Liver (tissue), 9 donors: ENCODE measurements around the gene VSIR. TPM values are rescaled to one million over a fixed set of nuclear protein-coding genes. Genes with fewer than 3 reads are reported as not detected.

Experiments
- DNase-seq: peaks from one replicate; pipeline ENCODE4 v3.0.0-alpha.2; 2017; ENCODE audit warnings: low spot score
- H3K27ac ChIP-seq, 2 donors: one replicate each; pipeline ENCODE4 v1.7.0; 2013; ENCODE audit warnings: inconsistent platforms in 2 of 2, low read length in 2 of 2, control low read depth in 1 of 2, low read depth in 1 of 2, mild to moderate bottlenecking in 1 of 2
- H3K27me3 ChIP-seq, 4 donors: one replicate each; pipeline versions ENCODE4 v1.6.1 to v1.7.0; 2013; ENCODE audit warnings: low read length in 3 of 4, inconsistent platforms in 1 of 4, mild to moderate bottlenecking in 1 of 4, moderate library complexity in 1 of 4; ENCODE audit not compliant: control insufficient read depth in 4 of 4, insufficient read depth in 4 of 4
- H3K36me3 ChIP-seq, 4 donors: one replicate each; pipeline versions ENCODE4 v1.6.1 to v1.7.0; 2013; ENCODE audit warnings: low read length in 3 of 4, mild to moderate bottlenecking in 3 of 4, low read depth in 1 of 4, moderate library complexity in 1 of 4; ENCODE audit not compliant: control insufficient read depth in 4 of 4, insufficient read depth in 3 of 4
- H3K4me1 ChIP-seq, 4 donors: one replicate each; pipeline versions ENCODE4 v1.6.1 to v1.7.0; 2013; ENCODE audit warnings: low read length in 3 of 4, mild to moderate bottlenecking in 3 of 4, moderate library complexity in 1 of 4; ENCODE audit not compliant: control insufficient read depth in 4 of 4, insufficient read depth in 4 of 4
- H3K4me3 ChIP-seq, 3 donors: one replicate each; pipeline versions ENCODE4 v1.6.1 to v1.7.0; 2013; ENCODE audit warnings: low read length in 3 of 3, control low read depth in 1 of 3, low read depth in 1 of 3, mild to moderate bottlenecking in 1 of 3
- H3K9ac ChIP-seq, 2 donors: one replicate each; pipeline ENCODE4 v1.7.0; 2013; ENCODE audit warnings: low read length in 2 of 2, mild to moderate bottlenecking in 2 of 2, moderate library complexity in 2 of 2, control low read depth in 1 of 2, low read depth in 1 of 2
- H3K9me3 ChIP-seq, 4 donors: one replicate each; pipeline versions ENCODE4 v1.6.1 to v1.7.0; 2013; ENCODE audit warnings: low read length in 3 of 4; ENCODE audit not compliant: control insufficient read depth in 4 of 4
- FOXA1 ChIP-seq: IDR thresholded peaks from 2 replicates; pipeline ENCODE4 v1.6.1; 2016; ENCODE audit warnings: antibody characterized with exemption
- FOXA2 ChIP-seq: IDR thresholded peaks from 2 replicates; pipeline ENCODE4 v1.6.1; 2016; ENCODE audit warnings: antibody characterized with exemption
- HNF4G ChIP-seq: IDR thresholded peaks from 2 replicates; pipeline ENCODE4 v1.6.1; 2016; ENCODE audit warnings: antibody characterized with exemption
- JUND ChIP-seq, 2 donors: IDR thresholded peaks; 2 replicates each; pipeline ENCODE4 v1.6.1; 2016; ENCODE audit warnings: antibody characterized with exemption in 2 of 2
- RAD21 ChIP-seq, 2 donors: IDR thresholded peaks; 2 replicates each; pipeline ENCODE4 v1.6.1; 2016; ENCODE audit warnings: antibody characterized with exemption in 2 of 2, mild to moderate bottlenecking in 2 of 2
- RXRA ChIP-seq, 2 donors: IDR thresholded peaks; 2 replicates each; pipeline ENCODE4 v1.6.1; 2017 to 2018; ENCODE audit warnings: antibody characterized with exemption in 2 of 2, mild to moderate bottlenecking in 1 of 2
- SP1 ChIP-seq: IDR thresholded peaks from 2 replicates; pipeline ENCODE4 v1.6.1; 2018; ENCODE audit warnings: antibody characterized with exemption, mild to moderate bottlenecking
- YY1 ChIP-seq: IDR thresholded peaks from 2 replicates; pipeline ENCODE4 v1.6.1; 2016; ENCODE audit warnings: antibody characterized with exemption, mild to moderate bottlenecking
- WGBS: extraction: QIAGEN DNeasy Blood & Tissue Kit; methylation state at CpG from one replicate; pipeline ENCODE4 v1.1.7; 2013; 5-methylcytosine and 5-hydroxymethylcytosine counted together
- polyA plus RNA-seq, 2 donors: library from polyadenylated mRNA; stranded (reverse) in 1 of 2; unstranded in 1 of 2; fragments of 200-250 nt in 1 of 2; fragments of >200 nt in 1 of 2; fragmentation: Nextera tagmentation in 1 of 2; extraction: Ambion mirVana in 1 of 2; gene quantifications; one replicate each; pipeline versions ENCODE4 v1.2.1 to v1.2.3, GENCODE V29; 2013 to 2015
- total RNA-seq, 2 donors: library from RNA; depleted of rRNA; stranded (reverse); fragments of >200 nt; gene quantifications; one replicate each; pipeline ENCODE4 v1.2.3, GENCODE V29; 2014
- TF ChIP-seq, protein P1 (sequence below): IDR thresholded peaks from 2 replicates; pipeline ENCODE4 v1.6.1; 2016; ENCODE audit warnings: antibody characterized with exemption, mild to moderate bottlenecking
- TF ChIP-seq, protein P2 (sequence below): fragments of 150-350 bp; IDR thresholded peaks from 2 replicates; pipeline ENCODE4 v1.5.1; 2017; ENCODE audit warnings: improper control_type of control experiment, low read depth, low read length; ENCODE audit not compliant: missing input control
- TF ChIP-seq, protein P3 (sequence below): IDR thresholded peaks from 2 replicates; pipeline ENCODE4 v1.6.1; 2016; ENCODE audit warnings: antibody characterized with exemption
- TF ChIP-seq, protein P4 (sequence below): IDR thresholded peaks from 2 replicates; pipeline ENCODE4 v1.6.1; 2016; ENCODE audit warnings: antibody characterized with exemption
- TF ChIP-seq, protein P5 (sequence below): IDR thresholded peaks from 2 replicates; pipeline ENCODE4 v1.6.1; 2016; ENCODE audit warnings: antibody characterized with exemption
- donor health status: healthy.
- donor health status: healthy.
- donor health status: healthy.
- donor health status: healthy.
- donor health status: healthy.

VSIR gene
- total and polyA plus RNA-seq, 4 donors: 7.2 to 12.2 (median 10.8) TPM

DNA sequence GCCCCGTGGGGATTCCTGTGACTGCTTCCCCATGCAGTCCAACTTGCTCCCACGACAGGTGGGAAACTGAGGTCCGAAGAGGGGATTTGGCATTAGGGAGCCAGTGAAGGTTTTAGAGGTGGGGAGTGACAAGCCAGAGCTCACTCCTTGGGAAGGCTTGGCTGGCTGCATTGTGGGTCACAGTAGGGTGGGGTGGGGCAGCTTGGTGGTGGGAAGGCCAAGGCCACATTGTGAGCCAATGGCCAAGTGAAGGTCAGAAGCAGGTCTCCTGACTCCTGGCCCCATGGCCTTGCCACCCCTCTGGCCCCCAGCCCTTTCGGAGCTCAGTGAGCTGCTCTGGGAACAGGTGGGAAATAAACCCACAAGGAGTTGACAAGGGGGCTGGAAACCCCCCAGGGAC, 56.3 kb downstream of the VSIR start:
- WGBS: 93% methylated on average over 4 of the region's 4 CpGs
- no peaks in the 10 kb centered on the region for H3K9me3 ChIP-seq
- no peak overlapping the region for H3K9ac ChIP-seq
- no peaks in the 10 kb centered on the region for H3K36me3 ChIP-seq
- H3K4me3 ChIP-seq: no peak overlapping the region
- peaks cover 0 to 2% (median 0%) of the 10 kb centered on the region in 4 donors for H3K4me1 ChIP-seq
- H3K27ac ChIP-seq: no peak overlapping the region
- H3K27me3 ChIP-seq: no peaks in the 10 kb centered on the region
- TF ChIP-seq FOXA1: no peak
- no peak for TF ChIP-seq RXRA (IDR thresholded peaks at IDR 0.05)
- TF ChIP-seq, protein P1, sequence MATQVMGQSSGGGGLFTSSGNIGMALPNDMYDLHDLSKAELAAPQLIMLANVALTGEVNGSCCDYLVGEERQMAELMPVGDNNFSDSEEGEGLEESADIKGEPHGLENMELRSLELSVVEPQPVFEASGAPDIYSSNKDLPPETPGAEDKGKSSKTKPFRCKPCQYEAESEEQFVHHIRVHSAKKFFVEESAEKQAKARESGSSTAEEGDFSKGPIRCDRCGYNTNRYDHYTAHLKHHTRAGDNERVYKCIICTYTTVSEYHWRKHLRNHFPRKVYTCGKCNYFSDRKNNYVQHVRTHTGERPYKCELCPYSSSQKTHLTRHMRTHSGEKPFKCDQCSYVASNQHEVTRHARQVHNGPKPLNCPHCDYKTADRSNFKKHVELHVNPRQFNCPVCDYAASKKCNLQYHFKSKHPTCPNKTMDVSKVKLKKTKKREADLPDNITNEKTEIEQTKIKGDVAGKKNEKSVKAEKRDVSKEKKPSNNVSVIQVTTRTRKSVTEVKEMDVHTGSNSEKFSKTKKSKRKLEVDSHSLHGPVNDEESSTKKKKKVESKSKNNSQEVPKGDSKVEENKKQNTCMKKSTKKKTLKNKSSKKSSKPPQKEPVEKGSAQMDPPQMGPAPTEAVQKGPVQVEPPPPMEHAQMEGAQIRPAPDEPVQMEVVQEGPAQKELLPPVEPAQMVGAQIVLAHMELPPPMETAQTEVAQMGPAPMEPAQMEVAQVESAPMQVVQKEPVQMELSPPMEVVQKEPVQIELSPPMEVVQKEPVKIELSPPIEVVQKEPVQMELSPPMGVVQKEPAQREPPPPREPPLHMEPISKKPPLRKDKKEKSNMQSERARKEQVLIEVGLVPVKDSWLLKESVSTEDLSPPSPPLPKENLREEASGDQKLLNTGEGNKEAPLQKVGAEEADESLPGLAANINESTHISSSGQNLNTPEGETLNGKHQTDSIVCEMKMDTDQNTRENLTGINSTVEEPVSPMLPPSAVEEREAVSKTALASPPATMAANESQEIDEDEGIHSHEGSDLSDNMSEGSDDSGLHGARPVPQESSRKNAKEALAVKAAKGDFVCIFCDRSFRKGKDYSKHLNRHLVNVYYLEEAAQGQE: no peak
- TF ChIP-seq RAD21 (IDR thresholded peaks at IDR 0.05): no peak
- no peak for TF ChIP-seq SP1
- no peak for TF ChIP-seq YY1
- TF ChIP-seq HNF4G: no peak
- TF ChIP-seq, protein P2, sequence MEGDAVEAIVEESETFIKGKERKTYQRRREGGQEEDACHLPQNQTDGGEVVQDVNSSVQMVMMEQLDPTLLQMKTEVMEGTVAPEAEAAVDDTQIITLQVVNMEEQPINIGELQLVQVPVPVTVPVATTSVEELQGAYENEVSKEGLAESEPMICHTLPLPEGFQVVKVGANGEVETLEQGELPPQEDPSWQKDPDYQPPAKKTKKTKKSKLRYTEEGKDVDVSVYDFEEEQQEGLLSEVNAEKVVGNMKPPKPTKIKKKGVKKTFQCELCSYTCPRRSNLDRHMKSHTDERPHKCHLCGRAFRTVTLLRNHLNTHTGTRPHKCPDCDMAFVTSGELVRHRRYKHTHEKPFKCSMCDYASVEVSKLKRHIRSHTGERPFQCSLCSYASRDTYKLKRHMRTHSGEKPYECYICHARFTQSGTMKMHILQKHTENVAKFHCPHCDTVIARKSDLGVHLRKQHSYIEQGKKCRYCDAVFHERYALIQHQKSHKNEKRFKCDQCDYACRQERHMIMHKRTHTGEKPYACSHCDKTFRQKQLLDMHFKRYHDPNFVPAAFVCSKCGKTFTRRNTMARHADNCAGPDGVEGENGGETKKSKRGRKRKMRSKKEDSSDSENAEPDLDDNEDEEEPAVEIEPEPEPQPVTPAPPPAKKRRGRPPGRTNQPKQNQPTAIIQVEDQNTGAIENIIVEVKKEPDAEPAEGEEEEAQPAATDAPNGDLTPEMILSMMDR: no peak
- TF ChIP-seq, protein P3, sequence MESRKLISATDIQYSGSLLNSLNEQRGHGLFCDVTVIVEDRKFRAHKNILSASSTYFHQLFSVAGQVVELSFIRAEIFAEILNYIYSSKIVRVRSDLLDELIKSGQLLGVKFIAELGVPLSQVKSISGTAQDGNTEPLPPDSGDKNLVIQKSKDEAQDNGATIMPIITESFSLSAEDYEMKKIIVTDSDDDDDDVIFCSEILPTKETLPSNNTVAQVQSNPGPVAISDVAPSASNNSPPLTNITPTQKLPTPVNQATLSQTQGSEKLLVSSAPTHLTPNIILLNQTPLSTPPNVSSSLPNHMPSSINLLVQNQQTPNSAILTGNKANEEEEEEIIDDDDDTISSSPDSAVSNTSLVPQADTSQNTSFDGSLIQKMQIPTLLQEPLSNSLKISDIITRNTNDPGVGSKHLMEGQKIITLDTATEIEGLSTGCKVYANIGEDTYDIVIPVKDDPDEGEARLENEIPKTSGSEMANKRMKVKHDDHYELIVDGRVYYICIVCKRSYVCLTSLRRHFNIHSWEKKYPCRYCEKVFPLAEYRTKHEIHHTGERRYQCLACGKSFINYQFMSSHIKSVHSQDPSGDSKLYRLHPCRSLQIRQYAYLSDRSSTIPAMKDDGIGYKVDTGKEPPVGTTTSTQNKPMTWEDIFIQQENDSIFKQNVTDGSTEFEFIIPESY: no peak
- TF ChIP-seq JUND (IDR thresholded peaks at IDR 0.05): no peak
- TF ChIP-seq, protein P4, sequence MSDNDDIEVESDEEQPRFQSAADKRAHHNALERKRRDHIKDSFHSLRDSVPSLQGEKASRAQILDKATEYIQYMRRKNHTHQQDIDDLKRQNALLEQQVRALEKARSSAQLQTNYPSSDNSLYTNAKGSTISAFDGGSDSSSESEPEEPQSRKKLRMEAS: no peak
- no peak for DNase-seq

DNA sequence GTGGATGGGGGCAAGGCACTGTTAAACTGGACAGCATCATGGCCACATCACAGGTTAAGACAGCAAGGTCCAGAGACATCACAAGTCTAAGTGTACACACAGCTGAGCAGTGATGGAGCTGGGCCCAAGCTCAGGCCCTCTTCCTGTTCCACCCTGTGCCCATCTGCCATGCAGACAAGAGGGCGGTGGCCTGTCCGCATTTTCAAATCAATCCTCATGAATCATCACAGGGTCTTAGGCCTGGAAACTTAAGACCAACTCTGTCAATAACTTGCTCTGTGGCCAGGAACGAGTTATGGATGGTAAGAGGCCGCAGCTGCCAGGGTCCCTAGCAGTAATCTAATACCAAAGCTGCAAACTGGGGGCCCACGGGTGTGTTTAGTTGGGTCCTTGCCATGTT, 56.9 kb downstream of the VSIR start:
- no peak overlapping the region for H3K9ac ChIP-seq

More for the DNA sequence above, 56.9 kb downstream of the VSIR start:
- H3K36me3 ChIP-seq: no peaks in the 10 kb centered on the region
- DNase-seq: no peak
- H3K27ac ChIP-seq: no peak overlapping the region
- 95% methylated on average over 5 of the region's 5 CpGs for WGBS
- H3K9me3 ChIP-seq: no peaks in the 10 kb centered on the region
- no peak for TF ChIP-seq FOXA2
- TF ChIP-seq SP1: no peak
- TF ChIP-seq, protein P5, sequence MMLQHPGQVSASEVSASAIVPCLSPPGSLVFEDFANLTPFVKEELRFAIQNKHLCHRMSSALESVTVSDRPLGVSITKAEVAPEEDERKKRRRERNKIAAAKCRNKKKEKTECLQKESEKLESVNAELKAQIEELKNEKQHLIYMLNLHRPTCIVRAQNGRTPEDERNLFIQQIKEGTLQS: no peak
- TF ChIP-seq JUND (IDR thresholded peaks at IDR 0.05): no peak
- no peak for TF ChIP-seq RXRA (IDR thresholded peaks at IDR 0.05)
- no peak for TF ChIP-seq YY1
- TF ChIP-seq, protein P2: no peak
- H3K4me3 ChIP-seq: no peak overlapping the region
- peaks cover 0 to 2% (median 0%) of the 10 kb centered on the region in 4 donors for H3K4me1 ChIP-seq
- H3K27me3 ChIP-seq: no peaks in the 10 kb centered on the region
